K562 (cell line): ENCODE results near the gene TEKT4. TPM values are rescaled to one million over a fixed set of nuclear protein-coding genes. Genes with fewer than 3 reads are reported as not detected.

Experiments used
- ATAC-seq: fragments of 200-7000 bp; cut with Tn5 transposase; 3 replicates; pipeline ENCODE4 v1.9.1; 2020; ENCODE audit warnings: moderate library complexity
- BruUV-seq: library from RNA; stranded (reverse); fragments of 400-500 nt; replicated peaks from 2 replicates; lab custom pipeline; 2021; lab: Mats Ljungman, UMichigan
- CTCF ChIA-PET: fragments of 300-600 bp; formaldehyde crosslinking; extraction: SDS; loops from one replicate; lab custom pipeline; 2021; ENCODE audit warnings: low intra/inter-chr PET ratio; lab: Yijun Ruan, JAX
- POLR2A ChIA-PET: fragments of 300-600, 350-650 bp; sonication (Branson Sonifier 250); formaldehyde crosslinking; extraction: SDS; loops from one replicate; lab custom pipeline; 2021; ENCODE audit warnings: antibody characterized with exemption, inconsistent platforms; lab: Yijun Ruan, JAX
- DNase-seq, 4 experiments: peaks; one replicate each; pipeline versions ENCODE4 v3.0.0 to v3.0.0-alpha.2; 2011 to 2018; ENCODE audit warnings: low spot score in 3 of 4, mixed read lengths in 3 of 4; ENCODE audit errors: extremely low read depth in 1 of 4
- FAIRE-seq: peaks from 2 replicates; lab custom pipeline; 2011; peaks lifted over from hg19 to GRCh38; lab: Jason Lieb, UNC
- H2AFZ ChIP-seq: 2 replicates; pipeline ENCODE4 v1.6.0; 2011; ENCODE audit warnings: low read depth, low read length, control low read depth, inconsistent platforms
- H3K27ac ChIP-seq: fragments of 200-600 bp; 3 replicates; pipeline ENCODE4 v1.8.0; 2011; ENCODE audit warnings: low read depth, mild to moderate bottlenecking, control low read depth, inconsistent platforms, low read length, moderate library complexity, mixed read lengths; ENCODE audit errors: extremely low read depth
- H3K27me3 ChIP-seq, 2 experiments: fragments of 300-600 bp in 1 of 2; 2 replicates in 1 of 2; 3 replicates in 1 of 2; pipeline versions ENCODE4 v1.6.0 to v1.8.0; 2011; ENCODE audit warnings: inconsistent platforms in 2 of 2, low read length in 2 of 2, mild to moderate bottlenecking in 1 of 2, mixed read lengths in 1 of 2, moderate library complexity in 1 of 2; ENCODE audit not compliant: control insufficient read depth in 2 of 2, insufficient read depth in 2 of 2
- H3K36me3 ChIP-seq: fragments of 300-600 bp; 3 replicates; pipeline ENCODE4 v1.8.0; 2011; ENCODE audit warnings: mild to moderate bottlenecking, low read length, inconsistent platforms; ENCODE audit not compliant: control insufficient read depth, insufficient read depth
- H3K4me1 ChIP-seq, 2 experiments: fragments of 200-600 bp in 1 of 2; replicated peaks in 1 of 2; 2 replicates in 1 of 2; 3 replicates in 1 of 2; pipeline versions ENCODE4 v1.5.1 to v1.8.0; 2011; ENCODE audit warnings: inconsistent platforms in 2 of 2, low read length in 2 of 2, mild to moderate bottlenecking in 1 of 2, mixed read lengths in 1 of 2, moderate library complexity in 1 of 2; ENCODE audit not compliant: control insufficient read depth in 2 of 2, insufficient read depth in 2 of 2
- H3K4me2 ChIP-seq: 2 replicates; pipeline ENCODE4 v1.6.1; 2011; ENCODE audit warnings: low read length, control low read depth, inconsistent platforms, mixed read lengths; ENCODE audit not compliant: insufficient read depth
- H3K4me3 ChIP-seq: fragments of 200-600 bp; sonication (generic), shearing (Covaris generic); 2 replicates; pipeline ENCODE4 v1.5.1; 2016; ENCODE audit warnings: control low read depth, inconsistent platforms
- H3K79me2 ChIP-seq: fragments of 200-600 bp; 3 replicates; pipeline ENCODE4 v1.8.0; 2011; ENCODE audit warnings: low read length, inconsistent platforms; ENCODE audit not compliant: control insufficient read depth, insufficient read depth
- H3K9ac ChIP-seq, 2 experiments: 2 replicates each; pipeline versions ENCODE4 v1.6.0 to v1.6.1; 2011; ENCODE audit warnings: low read depth in 2 of 2, low read length in 2 of 2, control low read depth in 1 of 2, inconsistent platforms in 1 of 2, mild to moderate bottlenecking in 1 of 2, mixed read lengths in 1 of 2; ENCODE audit not compliant: insufficient read depth in 1 of 2
- H3K9me1 ChIP-seq: one replicate; pipeline ENCODE4 v1.6.0; 2011; ENCODE audit warnings: inconsistent platforms, mild to moderate bottlenecking, low read length, moderate library complexity; ENCODE audit not compliant: control insufficient read depth, insufficient read depth
- H3K9me3 ChIP-seq: replicated peaks from 2 replicates; pipeline ENCODE4 v1.5.1; 2011; ENCODE audit warnings: low read depth, low read length, inconsistent platforms; ENCODE audit not compliant: control insufficient read depth, insufficient read depth
- H4K20me1 ChIP-seq: replicated peaks from 2 replicates; pipeline ENCODE4 v1.6.1; 2011; ENCODE audit warnings: low read length, inconsistent platforms, mixed read lengths; ENCODE audit not compliant: control insufficient read depth, insufficient read depth
- CTCFL ChIP-seq: IDR thresholded peaks from 2 replicates; pipeline ENCODE4 v1.6.1; 2011; ENCODE audit warnings: borderline replicate concordance, low read depth, mild to moderate bottlenecking, moderate library complexity, low read length; ENCODE audit not compliant: insufficient read depth, poor library complexity, severe bottlenecking
- JUN ChIP-seq, 2 experiments: sonication (generic) in 1 of 2; formaldehyde crosslinking in 1 of 2; IDR thresholded peaks; 2 replicates each; pipeline versions ENCODE4 v1.6.1 to v1.8.0; 2012 to 2022; ENCODE audit warnings: borderline replicate concordance in 2 of 2, mild to moderate bottlenecking in 2 of 2, improper control_type of control experiment in 1 of 2, low read depth in 1 of 2, low read length in 1 of 2, missing genetic modification reagents in 1 of 2
- JUND ChIP-seq, 2 experiments: IDR thresholded peaks; 2 replicates in 1 of 2; 3 replicates in 1 of 2; pipeline ENCODE4 v1.6.1; 2011; ENCODE audit warnings: borderline replicate concordance in 2 of 2, low read depth in 2 of 2, low read length in 2 of 2, improper control_type of control experiment in 1 of 2, missing biosample characterization in 1 of 2, missing genetic modification characterization in 1 of 2, missing genetic modification reagents in 1 of 2
- KAT2B ChIP-seq: IDR thresholded peaks from one replicate; pipeline ENCODE4 v1.6.1; 2012; ENCODE audit warnings: low read depth, mild to moderate bottlenecking, control low read depth, inconsistent platforms, low read length, moderate library complexity
- KLF16 ChIP-seq: IDR thresholded peaks from 2 replicates; pipeline ENCODE4 v1.6.1; 2016; ENCODE audit warnings: antibody characterized with exemption
- MAZ ChIP-seq, 2 experiments: fragments of 450-650 bp in 1 of 2; sonication (generic) in 1 of 2; formaldehyde crosslinking; IDR thresholded peaks in 1 of 2; conservative IDR thresholded peaks in 1 of 2; 2 replicates each; pipeline versions ENCODE4 v1.4.0 to v1.5.0; 2020; ENCODE audit warnings: mild to moderate bottlenecking in 1 of 2, missing genetic modification reagents in 1 of 2
- MEF2D ChIP-seq: conservative IDR thresholded peaks from 2 replicates; pipeline ENCODE4 v1.6.1; 2016; ENCODE audit warnings: low read depth, missing genetic modification characterization, missing compliant biosample characterization
- MLLT1 ChIP-seq, 2 experiments: fragments of 450-650 bp; IDR thresholded peaks; 2 replicates each; pipeline ENCODE4 v1.6.1; 2016
- SMARCE1 ChIP-seq: fragments of 450-650 bp; IDR thresholded peaks from 2 replicates; pipeline ENCODE4 v1.7.1; 2016; ENCODE audit warnings: mild to moderate bottlenecking
- SMC3 ChIP-seq: conservative IDR thresholded peaks from 2 replicates; pipeline ENCODE4 v1.6.1; 2011; ENCODE audit warnings: low read depth, low read length, improper control_type of control experiment; ENCODE audit not compliant: insufficient read depth
- TCF3 ChIP-seq: sonication (generic); formaldehyde crosslinking; IDR thresholded peaks from 2 replicates; pipeline ENCODE4 v1.4.0; 2020; ENCODE audit warnings: mild to moderate bottlenecking, missing genetic modification reagents
- VEZF1 ChIP-seq: fragments of 200-800 bp; sonication (Bioruptor generic); IDR thresholded peaks from 2 replicates; pipeline ENCODE4 v1.6.1; 2017; ENCODE audit warnings: missing genetic modification characterization, missing compliant biosample characterization
- XRCC5 ChIP-seq: fragments of 200-400 bp; formaldehyde crosslinking; IDR thresholded peaks from 2 replicates; pipeline ENCODE4 v1.6.1; 2017; ENCODE audit warnings: low read depth, mild to moderate bottlenecking, low read length
- YBX1 ChIP-seq: fragments of 450-650 bp; IDR thresholded peaks from 2 replicates; pipeline ENCODE4 v1.7.1; 2016; ENCODE audit warnings: mild to moderate bottlenecking
- WGBS: fragments of 100-300 bp; shearing (Covaris generic); methylation state at CpG from one replicate; pipeline ENCODE4 v1.1.6; 2016; ENCODE audit warnings: low coverage, mixed read lengths; ENCODE audit not compliant: insufficient coverage; ENCODE audit errors: missing lambda C conversion rate; 5-methylcytosine and 5-hydroxymethylcytosine counted together
- in situ Hi-C: fragments of 300-500 bp; cut with MboI; formaldehyde crosslinking; loops from 4 replicates; pipeline ENCODE4 v1.15.0; 2018; ENCODE audit warnings: inconsistent platforms, mixed read lengths
- intact Hi-C: fragments of 100-400 bp; cut with micrococcal nuclease; formaldehyde crosslinking; loops from 2 replicates; pipeline ENCODE4 v1.14.2; 2022
- polyA plus RNA-seq, 8 experiments: library from polyadenylated mRNA; depleted of rRNA in 4 of 8; stranded (reverse) in 5 of 8; unstranded in 3 of 8; fragments of >200 nt; fragmentation: Nextera tagmentation in 2 of 8; fragmentation: Illumina TruSeq in 1 of 8; extraction: Ambion mirVana in 2 of 8; extraction: Trizol in 1 of 8; gene quantifications; 2 replicates each; pipeline versions ENCODE4 v1.2.1 to v1.2.3, GENCODE V29; 2011 to 2014; ENCODE audit warnings: inconsistent platforms in 1 of 8, missing spikeins in 1 of 8
- total RNA-seq, 7 experiments: library from RNA; depleted of rRNA in 6 of 7; stranded (reverse); fragments of >200 nt in 6 of 7; fragmentation: Illumina TruSeq in 2 of 7; extraction: Trizol in 2 of 7; gene quantifications; 2 replicates each; pipeline versions ENCODE4 v1.2.1 to v1.2.3, GENCODE V29; 2011 to 2021; ENCODE audit warnings: low replicate concordance in 1 of 7

The TEKT4 gene
- total and polyA plus RNA-seq, 9 of the 15 experiments (the other 6 are each of a cell fraction or from before 2014, with no cell fraction given): 0.04 to 0.51 (median 0.10) TPM; not detected in 6

- WGBS: 28% methylated on average over 21 of the region's 53 CpGs
- H3K4me3 ChIP-seq: no peak overlapping the region
- H3K79me2 ChIP-seq: no peaks in the 10 kb centered on the region
- no peak overlapping the region; a peak in 1 of 4 replicates for H3K9ac ChIP-seq
- ChIA-PET CTCF (interaction anchor here (0.6 to 1.4 kb wide), 4 partner anchors 148 to 241 kb away, joined by 3 to 7 read pairs (median 4); no protein-coding TSS in a partner anchor), POLR2A (no interaction called here)
- no peak overlapping the region for H3K27ac ChIP-seq
- H3K9me3 ChIP-seq: no peaks in the 10 kb centered on the region
- in situ Hi-C loops: no loop called here
- no peak overlapping the region for H2AFZ ChIP-seq
- DNase-seq (peak; percentile 70 to 89 (median 85)), FAIRE-seq (no peak), ATAC-seq (peak; percentile 99)
- no peak overlapping the region for H3K4me2 ChIP-seq
- peaks cover 0 to 5% of the 10 kb centered on the region in 2 experiments; a peak in 2 of 5 replicates for H3K27me3 ChIP-seq
- intact Hi-C loops: loop anchor here (5.0 kb wide), 2 partner anchors 83 to 168 kb away; no protein-coding TSS in a partner anchor
- H3K36me3 ChIP-seq: no peaks in the 10 kb centered on the region
- H4K20me1 ChIP-seq: no peaks in the 10 kb centered on the region; the same call in none of the 2 replicates
- no TSS peak for BruUV-seq
- H3K4me1 ChIP-seq: peaks cover 0 to 24% of the 10 kb centered on the region in 2 experiments; a peak in 2 of 5 replicates
- no peaks in the 10 kb centered on the region for H3K9me1 ChIP-seq
- TF ChIP-seq JUND (IDR thresholded peaks at IDR 0.05; ENCODE audit: borderline replicate concordance, low read depth, low read length) (0 out of 2 replicates have a peak, but pooled peaks have one; percentile 17), JUND (tag; IDR thresholded peaks at IDR 0.05; ENCODE audit: borderline replicate concordance, low read depth, low read length) (no peak), YBX1 (no peak), SMC3 (peak; percentile 66), MLLT1 (IDR thresholded peaks at IDR 0.05) (peak in 1 of 2 experiments; percentile 63; a peak in 1 of 4 replicates), MEF2D (no peak), XRCC5 (peak; percentile 44; the same call in 1 of the 2 replicates), VEZF1 (CRISPR knock-in tag) (peak; percentile 86), CTCFL (peak; percentile 95), KLF16 (peak; percentile 66), KAT2B (peak; percentile 52), SMARCE1 (no peak), TCF3 (CRISPR knock-in tag) (no peak), JUN (IDR thresholded peaks at IDR 0.05; ENCODE audit: borderline replicate concordance, low read depth, low read length) (no peak), JUN (CRISPR knock-in tag; IDR thresholded peaks at IDR 0.05; ENCODE audit: borderline replicate concordance) (no peak), MAZ (CRISPR knock-in tag; conservative IDR thresholded peaks at IDR 0.05 in 1 of 2, IDR thresholded peaks at IDR 0.05 in 1 of 2) (peak in 1 of 2 experiments; percentile 54; a peak in 1 of 4 replicates)
Measured at GRCh38 chr2:94874277-94874997, 3.2 kb downstream of the TEKT4 start.
